Lower lobe of right lung (tissue), 2 donors: ENCODE data around the gene IFI27L1. TPM values are rescaled to one million over a fixed set of nuclear protein-coding genes. Genes with fewer than 3 reads are reported as not detected.

ENCODE experiments used
- ATAC-seq, 2 donors: fragments of 200-7000 bp; cut with Tn5 transposase; one replicate each; pipeline ENCODE4 v1.9.1; 2020 to 2022; ENCODE audit warnings: mild to moderate bottlenecking in 2 of 2, moderate library complexity in 2 of 2
- DNase-seq: peaks from one replicate; pipeline ENCODE4 v3.0.0-alpha.2; 2020
- H3K27ac ChIP-seq: fragments of 200-600 bp; one replicate; pipeline ENCODE4 v1.8.0; 2022
- H3K27me3 ChIP-seq: fragments of 200-600 bp; one replicate; pipeline ENCODE4 v1.8.0; 2022; ENCODE audit warnings: low read depth
- H3K36me3 ChIP-seq: fragments of 200-600 bp; one replicate; pipeline ENCODE4 v1.8.0; 2022; ENCODE audit warnings: mild to moderate bottlenecking
- H3K4me1 ChIP-seq: fragments of 200-600 bp; one replicate; pipeline ENCODE4 v1.8.0; 2022
- H3K4me3 ChIP-seq: fragments of 200-600 bp; one replicate; pipeline ENCODE4 v1.8.0; 2022; ENCODE audit warnings: mild to moderate bottlenecking
- H3K9me3 ChIP-seq: fragments of 200-600 bp; one replicate; pipeline ENCODE4 v1.8.0; 2022
- CTCF ChIP-seq: fragments of 200-600 bp; IDR thresholded peaks from one replicate; pipeline ENCODE4 v1.8.0; 2022; ENCODE audit warnings: antibody characterized with exemption, mild to moderate bottlenecking
- intact Hi-C: fragments of 100-400 bp; cut with DNase I; formaldehyde crosslinking; loops from one replicate; pipeline ENCODE4 v1.11.0; 2022
- total RNA-seq: library from RNA; stranded (reverse); fragmentation: NEBNext Ultra II Directional; extraction: Animal tissue kit (Norgen Biotek cat#: 25700); gene quantifications from one replicate; pipeline ENCODE4 v1.2.1, GENCODE V29; 2021
- donor health status: DM: no; HTN: yes; CAD: no; lungs with severe emphysema.

IFI27L1 gene
- total RNA-seq, 1 donor from 2014 or later = 10.9 TPM

GRCh38 chr14:94042433-94043091 is 38.5 kb upstream of the IFI27L1 start:
- DNase-seq (no peak), ATAC-seq (peak; percentile 13 to 29)
- Histone ChIP-seq H3K27me3 (no peaks in the 10 kb centered on the region), H3K27ac (no peak overlapping the region), H3K4me3 (no peak overlapping the region), H3K9me3 (no peaks in the 10 kb centered on the region), H3K4me1 (peaks cover 15% of the 10 kb centered on the region), H3K36me3 (peaks cover 30% of the 10 kb centered on the region)
- intact Hi-C loops = no loop called here
- TF ChIP-seq CTCF = no peak

GRCh38 chr14:94043111-94043755 is 37.9 kb upstream of the IFI27L1 start:
- Histone ChIP-seq H3K27ac (no peak overlapping the region), H3K36me3 (peaks cover 37% of the 10 kb centered on the region), H3K4me3 (no peak overlapping the region), H3K9me3 (no peaks in the 10 kb centered on the region), H3K4me1 (peaks cover 15% of the 10 kb centered on the region), H3K27me3 (no peaks in the 10 kb centered on the region)
- no peak for DNase-seq
- no peak for ATAC-seq
- TF ChIP-seq CTCF = no peak
- intact Hi-C loops = no loop called here

- peaks cover 44% of the 10 kb centered on the region for H3K36me3 ChIP-seq
- no peak overlapping the region for H3K4me3 ChIP-seq
- TF ChIP-seq CTCF = no peak
- DNase-seq (no peak), ATAC-seq (no peak)
- no peak overlapping the region for H3K27ac ChIP-seq
- intact Hi-C loops = no loop called here
- peaks cover 15% of the 10 kb centered on the region for H3K4me1 ChIP-seq
- H3K9me3 ChIP-seq = no peaks in the 10 kb centered on the region
- no peaks in the 10 kb centered on the region for H3K27me3 ChIP-seq
Observed at GRCh38 chr14:94043756-94044475, 37.2 kb upstream of the IFI27L1 start.

- ATAC-seq (no peak), DNase-seq (no peak)
- Histone ChIP-seq H3K27me3 (no peaks in the 10 kb centered on the region), H3K9me3 (no peaks in the 10 kb centered on the region), H3K4me3 (no peak overlapping the region), H3K27ac (no peak overlapping the region), H3K4me1 (peaks cover 15% of the 10 kb centered on the region), H3K36me3 (peaks cover 51% of the 10 kb centered on the region)
- intact Hi-C loops = no loop called here
- TF ChIP-seq CTCF = no peak
Observed at GRCh38 chr14:94044476-94045091, 36.5 kb upstream of the IFI27L1 start.

GRCh38 chr14:94045101-94045500 is 36.0 kb upstream of the IFI27L1 start:
- DNase-seq = no peak
- intact Hi-C loops = no loop called here
- H3K36me3 ChIP-seq = peaks cover 56% of the 10 kb centered on the region

More at GRCh38 chr14:94045101-94045500, 36.0 kb upstream of the IFI27L1 start:
- Histone ChIP-seq H3K27ac (no peak overlapping the region), H3K4me1 (peaks cover 15% of the 10 kb centered on the region), H3K9me3 (no peaks in the 10 kb centered on the region), H3K4me3 (no peak overlapping the region), H3K27me3 (no peaks in the 10 kb centered on the region)
- ATAC-seq = no peak
- TF ChIP-seq CTCF = no peak
